Articular chondrocyte of knee joint (primary cell): ENCODE measurements around the gene CD83. TPM values are rescaled to one million over a fixed set of nuclear protein-coding genes. Genes with fewer than 3 reads are reported as not detected.

Experiments
- small RNA-seq: library from RNA; depleted of rRNA; stranded (forward); fragments of <200 nt; gene quantifications from one replicate; pipeline ENCODE3, GENCODE V24; 2012
- total RNA-seq: library from RNA; depleted of rRNA; stranded (reverse); fragments of >200 nt; gene quantifications from 2 replicates; pipeline ENCODE4 v1.2.3, GENCODE V29; 2012

Gene CD83, protein sequence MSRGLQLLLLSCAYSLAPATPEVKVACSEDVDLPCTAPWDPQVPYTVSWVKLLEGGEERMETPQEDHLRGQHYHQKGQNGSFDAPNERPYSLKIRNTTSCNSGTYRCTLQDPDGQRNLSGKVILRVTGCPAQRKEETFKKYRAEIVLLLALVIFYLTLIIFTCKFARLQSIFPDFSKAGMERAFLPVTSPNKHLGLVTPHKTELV
- 0.13 and 1.4 TPM in 2 replicates for total RNA-seq

DNA sequence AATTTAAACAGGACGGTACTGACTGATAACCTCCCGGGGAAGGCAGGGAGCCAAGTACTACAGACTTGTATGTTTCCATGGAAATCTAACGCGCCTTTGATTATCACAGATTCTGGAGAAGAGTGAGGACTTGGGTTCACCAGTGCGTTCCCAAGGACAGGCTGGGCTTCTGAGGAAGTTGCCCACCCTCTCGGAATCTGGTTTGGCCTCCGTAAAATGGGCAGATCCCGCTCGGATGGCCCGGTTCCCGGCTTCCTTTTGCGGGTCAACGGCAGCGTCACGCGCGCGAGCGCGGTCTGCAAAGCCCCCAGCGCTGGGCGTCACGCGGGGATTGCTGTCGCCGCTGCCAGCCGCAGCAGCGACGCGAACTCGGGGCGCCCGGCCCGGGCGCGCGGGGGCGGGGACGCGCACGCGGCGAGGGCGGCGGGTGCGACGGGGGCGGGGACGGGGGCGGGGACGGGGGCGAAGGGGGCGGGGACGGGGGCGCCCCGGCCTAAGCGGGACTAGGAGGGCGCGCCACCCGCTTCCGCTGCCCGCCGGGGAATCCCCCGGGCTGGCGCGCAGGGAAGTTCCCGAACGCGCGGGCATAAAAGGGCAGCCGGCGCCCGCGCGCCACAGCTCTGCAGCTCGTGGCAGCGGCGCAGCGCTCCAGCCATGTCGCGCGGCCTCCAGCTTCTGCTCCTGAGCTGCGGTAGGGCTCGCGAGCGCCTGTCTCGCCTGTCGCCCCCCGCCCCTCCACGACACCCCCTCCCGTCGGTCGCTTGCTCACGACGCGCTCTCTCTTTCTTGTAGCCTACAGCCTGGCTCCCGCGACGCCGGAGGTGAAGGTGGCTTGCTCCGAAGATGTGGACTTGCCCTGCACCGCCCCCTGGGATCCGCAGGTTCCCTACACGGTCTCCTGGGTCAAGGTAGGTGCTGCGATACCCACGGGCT lies at the start of gene CD83:
Gene CD83 (plus strand): TSS at position 615 of the 933 bp plus-strand sequence. CDS start 40 bp downstream, at position 655.

Small RNA genes within 50 kb of the gene (small RNA-seq; reads per million reads assigned to genes)
- not detected for gene RNU7-133P

Other genes starting within 250 kb of the CD83 start
- 0.13 and 0.65 TPM in 2 replicates for gene RNF182, start 192.8 kb upstream of the CD83 start, total RNA-seq